T-cell (primary cell): ENCODE data around the gene HAGHL. TPM values are rescaled to one million over a fixed set of nuclear protein-coding genes. Genes with fewer than 3 reads are reported as not detected.

Source experiments
- ATAC-seq, 4 experiments: fragments of 200-7000 bp in 3 of 4; fragments of 150-1000 bp in 1 of 4; cut with Tn5 transposase; replicated peaks in 1 of 4; 1 replicate in 3 of 4; 2 replicates in 1 of 4; pipeline ENCODE4 v1.10.0; 2021; ENCODE audit warnings: moderate library complexity in 3 of 4, mild to moderate bottlenecking in 2 of 4, moderate number of reproducible peaks in 1 of 4
- CTCF ChIA-PET, 2 donors: fragments of 300-600 bp; sonication (Branson Sonifier 250); formaldehyde crosslinking; loops; one replicate each; lab custom pipeline; 2022; ENCODE audit warnings: antibody characterized with exemption in 2 of 2; lab: Charles Lee
- POLR2A ChIA-PET, 2 donors: fragments of 300-600 bp; sonication (Branson Sonifier 250); formaldehyde crosslinking; loops; one replicate each; lab custom pipeline; 2022; ENCODE audit warnings: antibody characterized with exemption in 2 of 2; lab: Charles Lee
- DNase-seq, 35 experiments: peaks; one replicate each; pipeline versions ENCODE4 v3.0.0 to v3.0.0-alpha.2; 2013 to 2023
- H3K27ac ChIP-seq: one replicate; pipeline ENCODE4 v1.5.1; 2013; ENCODE audit warnings: low read length
- H3K27me3 ChIP-seq, 2 experiments: replicated peaks in 1 of 2; 1 replicate in 1 of 2; 2 replicates in 1 of 2; pipeline versions ENCODE4 v1.6.1 to v1.7.0; 2013; ENCODE audit warnings: low read length in 1 of 2, mixed read lengths in 1 of 2; ENCODE audit not compliant: control insufficient read depth in 2 of 2, insufficient read depth in 2 of 2; ENCODE audit errors: extremely low read depth in 1 of 2
- H3K36me3 ChIP-seq, 2 donors: 1 replicate in 1 of 2; 2 replicates in 1 of 2; pipeline versions ENCODE4 v1.6.1 to v1.7.0; 2013; ENCODE audit warnings: low read length in 1 of 2; ENCODE audit not compliant: control insufficient read depth in 2 of 2, insufficient read depth in 1 of 2; ENCODE audit errors: extremely low read depth in 1 of 2
- H3K4me1 ChIP-seq, 2 experiments: 1 replicate in 1 of 2; 2 replicates in 1 of 2; pipeline versions ENCODE4 v1.6.1 to v1.7.0; 2013; ENCODE audit warnings: low read length in 2 of 2, mixed read lengths in 1 of 2; ENCODE audit not compliant: insufficient read depth in 2 of 2, control insufficient read depth in 1 of 2; ENCODE audit errors: extremely low read depth in 1 of 2
- H3K4me3 ChIP-seq, 2 donors: 1 replicate in 1 of 2; 2 replicates in 1 of 2; pipeline versions ENCODE4 v1.5.1 to v1.7.0; 2013; ENCODE audit warnings: mild to moderate bottlenecking in 2 of 2, low read length in 1 of 2, moderate library complexity in 1 of 2; ENCODE audit not compliant: control insufficient read depth in 1 of 2; ENCODE audit errors: extremely low read depth in 1 of 2
- H3K9me3 ChIP-seq: 2 replicates; pipeline ENCODE4 v1.7.0; 2013
- H3K27ac Mint-ChIP-seq, 2 donors: one replicate each; pipeline ENCODE4 v1.8.0; 2020 to 2021; ENCODE audit warnings: mild to moderate bottlenecking in 2 of 2, mixed read lengths in 2 of 2
- H3K27me3 Mint-ChIP-seq, 2 donors: one replicate each; pipeline ENCODE4 v1.8.0; 2021 to 2022; ENCODE audit warnings: mixed read lengths in 2 of 2
- H3K36me3 Mint-ChIP-seq: one replicate; pipeline ENCODE4 v1.8.0; 2021; ENCODE audit warnings: mixed read lengths
- H3K4me1 Mint-ChIP-seq, 3 donors: one replicate each; pipeline ENCODE4 v1.8.0; 2020 to 2022; ENCODE audit warnings: mixed read lengths in 3 of 3, mild to moderate bottlenecking in 1 of 3
- H3K4me3 Mint-ChIP-seq, 3 donors: one replicate each; pipeline ENCODE4 v1.8.0; 2020 to 2022; ENCODE audit warnings: mild to moderate bottlenecking in 3 of 3, mixed read lengths in 3 of 3, moderate library complexity in 3 of 3
- H3K9me3 Mint-ChIP-seq, 3 donors: one replicate each; pipeline ENCODE4 v1.8.0; 2020 to 2022; ENCODE audit warnings: mixed read lengths in 3 of 3
- WGBS: methylation state at CpG from one replicate; pipeline ENCODE4 v1.1.5; 2013; ENCODE audit warnings: missing lambda C conversion rate; ENCODE audit not compliant: insufficient coverage; 5-methylcytosine and 5-hydroxymethylcytosine counted together
- total RNA-seq, 35 experiments: library from RNA in 6 of 35; stranded (reverse) in 6 of 35; fragments of 120-200 nt in 1 of 35; gene quantifications; one replicate each; pipeline versions ENCODE4 v1.2.1 to v1.2.4 and lab custom pipeline; 2013 to 2026

Gene HAGHL
- total RNA-seq, 5 donors from 2014 or later (not counting 1 experiment from before 2014, with no cell fraction given): 9.9 to 50.1 (median 31.6) TPM

DNA sequence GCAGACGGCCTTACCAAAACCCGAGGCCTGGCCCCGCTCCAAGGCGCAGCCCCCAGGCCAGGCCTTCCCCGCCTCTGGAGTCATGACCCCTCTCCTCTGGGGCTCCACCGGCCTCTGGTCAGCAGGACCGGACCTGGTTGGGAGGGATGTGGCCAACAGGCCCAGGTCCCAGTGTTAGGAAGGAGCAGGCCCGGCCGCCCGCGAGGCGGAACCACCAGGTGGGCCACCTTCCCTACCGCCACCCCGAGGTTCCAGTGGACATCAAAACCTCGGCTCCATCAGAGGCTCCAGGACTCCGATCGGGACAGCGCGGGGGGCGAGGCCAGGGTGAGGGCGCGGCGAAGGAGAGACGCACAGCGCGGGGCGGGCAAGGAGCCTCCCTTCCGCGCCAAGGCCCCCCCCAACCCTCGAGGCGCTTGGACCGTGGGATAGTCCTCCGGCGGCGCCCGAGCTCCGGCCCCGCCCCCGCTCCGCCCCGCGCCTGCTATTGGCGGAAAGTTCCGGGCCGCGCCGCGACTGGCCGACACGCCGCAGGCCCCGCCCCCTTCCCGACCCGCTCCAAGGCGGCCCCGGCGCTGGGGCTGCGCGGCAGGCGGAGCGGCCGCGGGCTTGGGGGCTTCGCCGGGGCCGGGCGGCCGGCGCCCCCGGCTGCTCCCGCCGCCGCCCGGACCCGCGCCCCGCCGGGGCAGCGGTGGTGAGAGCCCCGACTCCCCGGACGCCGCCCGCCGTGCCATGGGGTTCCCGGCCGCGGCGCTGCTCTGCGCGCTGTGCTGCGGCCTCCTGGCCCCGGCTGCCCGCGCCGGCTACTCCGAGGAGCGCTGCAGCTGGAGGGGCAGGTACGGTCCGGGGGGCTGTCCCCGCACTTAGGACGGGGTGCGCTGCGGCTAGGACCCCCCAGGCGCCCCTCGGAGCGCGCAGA lies 12.1 kb upstream of the HAGHL start, which contains the start of gene METRN:
TSS of gene METRN (plus strand) at position 561 of the 919 bp plus-strand sequence. CDS start at position 733, 172 bp downstream.
- peak within 1 kb of the TSS; percentile 21 to 56 for H3K4me3 ChIP-seq

DNA sequence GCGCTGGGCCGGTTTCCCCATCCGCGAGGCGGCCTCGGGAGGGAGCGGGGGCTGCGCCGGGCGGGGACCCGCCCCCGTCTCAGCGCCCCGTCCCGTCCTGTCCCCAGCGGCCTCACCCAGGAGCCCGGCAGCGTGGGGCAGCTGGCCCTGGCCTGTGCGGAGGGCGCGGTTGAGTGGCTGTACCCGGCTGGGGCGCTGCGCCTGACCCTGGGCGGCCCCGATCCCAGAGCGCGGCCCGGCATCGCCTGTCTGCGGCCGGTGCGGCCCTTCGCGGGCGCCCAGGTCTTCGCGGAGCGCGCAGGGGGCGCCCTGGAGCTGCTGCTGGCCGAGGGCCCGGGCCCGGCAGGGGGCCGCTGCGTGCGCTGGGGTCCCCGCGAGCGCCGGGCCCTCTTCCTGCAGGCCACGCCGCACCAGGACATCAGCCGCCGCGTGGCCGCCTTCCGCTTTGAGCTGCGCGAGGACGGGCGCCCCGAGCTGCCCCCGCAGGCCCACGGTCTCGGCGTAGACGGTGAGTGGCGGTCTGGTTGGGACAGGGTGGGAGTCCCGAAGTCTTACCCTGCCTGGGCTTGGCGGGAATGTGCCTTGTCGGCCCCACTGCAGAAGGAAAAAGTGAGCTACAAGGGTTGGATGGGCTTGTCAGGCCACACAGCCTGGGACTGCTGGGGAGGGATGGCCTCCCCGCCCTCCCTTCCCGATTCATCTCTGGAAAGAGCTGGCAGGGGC lies 11.3 kb upstream of the HAGHL start:
- Histone ChIP-seq H3K36me3 (no peaks in the 10 kb centered on the region), H3K27me3 (peaks cover 0 to 48% of the 10 kb centered on the region in 2 experiments), H3K4me1 (peaks cover 5 to 51% of the 10 kb centered on the region in 2 experiments), H3K4me3 (peak overlapping the region; percentile 21 to 56), H3K9me3 (no peaks in the 10 kb centered on the region), H3K27ac (no peak overlapping the region)
- Mint-ChIP-seq H3K9me3 (no peaks in the 10 kb centered on the region), H3K27me3 (peaks cover 9 to 14% of the 10 kb centered on the region in 2 donors), H3K36me3 (no peaks in the 10 kb centered on the region), H3K4me1 (peaks cover 18 to 30% (median 21%) of the 10 kb centered on the region in 3 donors), H3K27ac (no peak overlapping the region), H3K4me3 (peak overlapping the region; percentile 57 to 68 (median 61))
- POLR2A ChIA-PET: interaction anchor here in 1 of 2 donors (0.5 to 0.8 kb wide), 2 partner anchors 10 to 92 kb away, joined by 3 to 4 read pairs; no protein-coding TSS in a partner anchor
- ATAC-seq (peak; percentile 9 to 26 (median 22)), DNase-seq (peak in 1 of 35 experiments; percentile 37)
- 3% methylated on average over 70 of the region's 74 CpGs for WGBS
- CTCF ChIA-PET: interaction anchor here (0.7 to 0.8 kb wide), 3 partner anchors 13 to 387 kb away, joined by 3 to 6 read pairs (median 3); no protein-coding TSS in a partner anchor

More for the DNA sequence above, 12.1 kb upstream of the HAGHL start, which contains the start of gene METRN:
- peaks cover 2 to 43% of the 10 kb centered on the region in 2 experiments for H3K4me1 ChIP-seq
- ChIA-PET POLR2A (interaction anchor here in 1 of 2 donors (0.6 kb wide), 1 partner anchor 29 kb away, joined by 3 read pairs; no protein-coding TSS in a partner anchor), CTCF (no interaction called here)
- H3K27ac Mint-ChIP-seq: peak within 1 kb of the TSS in 1 of 2 donors; percentile 39
- H3K27me3 ChIP-seq: peaks cover 0 to 56% of the 10 kb centered on the region in 2 experiments
- H3K27me3 Mint-ChIP-seq: peaks cover 9 to 20% of the 10 kb centered on the region in 2 donors
- DNase-seq (peak; percentile 66 to 93 (median 81)), ATAC-seq (peak; percentile 90 to 93 (median 91))
- no peak within 1 kb of the TSS for H3K27ac ChIP-seq
- H3K4me1 Mint-ChIP-seq: peaks cover 11 to 23% (median 14%) of the 10 kb centered on the region in 3 donors
- peak within 1 kb of the TSS; percentile 57 to 68 (median 61) for H3K4me3 Mint-ChIP-seq
- no peaks in the 10 kb centered on the region for H3K36me3 Mint-ChIP-seq
- no peaks in the 10 kb centered on the region for H3K9me3 Mint-ChIP-seq
- H3K9me3 ChIP-seq: no peaks in the 10 kb centered on the region
- H3K36me3 ChIP-seq: no peaks in the 10 kb centered on the region
- WGBS: 5% methylated on average over 106 of the region's 108 CpGs

DNA sequence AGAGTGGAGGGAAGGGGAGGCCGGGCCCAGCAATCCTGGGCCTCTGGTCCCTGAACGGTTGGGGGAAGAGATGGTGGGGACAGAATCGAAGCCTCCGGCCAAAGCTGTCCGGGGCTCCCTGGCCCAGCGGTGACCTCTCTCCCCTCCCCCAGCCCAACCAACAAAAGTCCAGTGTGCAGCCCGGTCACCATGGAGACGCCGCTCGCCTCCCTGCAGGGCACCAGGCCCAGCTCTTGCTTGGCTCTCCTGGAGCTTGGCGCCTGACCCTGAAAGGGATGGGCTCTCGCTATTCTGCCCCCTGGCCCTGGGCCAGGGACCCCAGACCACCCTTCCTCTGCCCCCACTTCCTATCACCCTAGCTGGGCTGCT lies 10.7 kb upstream of the HAGHL start:
- CTCF ChIA-PET: interaction anchor here (0.7 to 0.8 kb wide), 3 partner anchors 12 to 387 kb away, joined by 3 to 6 read pairs (median 3); no protein-coding TSS in a partner anchor
- H3K4me1 ChIP-seq: peaks cover 5 to 53% of the 10 kb centered on the region in 2 experiments
- 69% methylated on average over 5 of the region's 12 CpGs for WGBS
- Mint-ChIP-seq H3K27ac (no peak overlapping the region), H3K9me3 (no peaks in the 10 kb centered on the region), H3K27me3 (peaks cover 8 to 12% of the 10 kb centered on the region in 2 donors), H3K36me3 (no peaks in the 10 kb centered on the region), H3K4me3 (peak overlapping the region; percentile 50 to 68 (median 57)), H3K4me1 (peaks cover 19 to 30% (median 21%) of the 10 kb centered on the region in 3 donors)
- H3K27me3 ChIP-seq: peaks cover 0 to 42% of the 10 kb centered on the region in 2 experiments
- DNase-seq (no peak), ATAC-seq (no peak)
- H3K27ac ChIP-seq: no peak overlapping the region
- no peaks in the 10 kb centered on the region for H3K36me3 ChIP-seq
- POLR2A ChIA-PET: interaction anchor here in 1 of 2 donors (0.8 kb wide), 1 partner anchor 9 kb away, joined by 3 read pairs; no protein-coding TSS in a partner anchor
- no peaks in the 10 kb centered on the region for H3K9me3 ChIP-seq
- H3K4me3 ChIP-seq: no peak overlapping the region

DNA sequence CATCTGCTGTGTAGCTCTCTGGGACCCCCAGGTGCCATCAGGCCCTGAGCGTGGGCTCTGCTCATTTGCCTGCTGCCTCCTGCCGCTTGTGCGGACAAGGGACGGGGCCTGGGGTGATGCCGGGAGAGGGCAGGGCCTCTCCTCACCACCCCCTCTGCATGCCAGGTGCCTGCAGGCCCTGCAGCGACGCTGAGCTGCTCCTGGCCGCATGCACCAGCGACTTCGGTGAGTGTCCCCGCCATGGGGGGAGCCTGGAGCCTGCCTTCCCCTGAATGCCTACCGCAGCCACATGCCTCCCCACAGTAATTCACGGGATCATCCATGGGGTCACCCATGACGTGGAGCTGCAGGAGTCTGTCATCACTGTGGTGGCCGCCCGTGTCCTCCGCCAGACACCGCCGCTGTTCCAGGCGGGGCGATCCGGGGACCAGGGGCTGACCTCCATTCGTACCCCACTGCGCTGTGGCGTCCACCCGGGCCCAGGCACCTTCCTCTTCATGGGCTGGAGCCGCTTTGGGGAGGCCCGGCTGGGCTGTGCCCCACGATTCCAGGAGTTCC lies 10.1 kb upstream of the HAGHL start:
- Histone ChIP-seq H3K4me3 (no peak overlapping the region), H3K27me3 (peaks cover 0 to 35% of the 10 kb centered on the region in 2 experiments), H3K27ac (no peak overlapping the region), H3K4me1 (peaks cover 5 to 53% of the 10 kb centered on the region in 2 experiments), H3K36me3 (no peaks in the 10 kb centered on the region), H3K9me3 (no peaks in the 10 kb centered on the region)
- peak overlapping the region; percentile 47 to 68 (median 50) for H3K4me3 Mint-ChIP-seq
- H3K36me3 Mint-ChIP-seq: no peaks in the 10 kb centered on the region
- H3K27ac Mint-ChIP-seq: no peak overlapping the region
- ATAC-seq (no peak), DNase-seq (no peak)
- ChIA-PET CTCF (no interaction called here), POLR2A (no interaction called here)
- H3K27me3 Mint-ChIP-seq: peaks cover 7 to 8% of the 10 kb centered on the region in 2 donors
- H3K9me3 Mint-ChIP-seq: no peaks in the 10 kb centered on the region
- 99% methylated on average over 20 of the region's 29 CpGs for WGBS
- peaks cover 19 to 30% (median 21%) of the 10 kb centered on the region in 3 donors for H3K4me1 Mint-ChIP-seq

DNA sequence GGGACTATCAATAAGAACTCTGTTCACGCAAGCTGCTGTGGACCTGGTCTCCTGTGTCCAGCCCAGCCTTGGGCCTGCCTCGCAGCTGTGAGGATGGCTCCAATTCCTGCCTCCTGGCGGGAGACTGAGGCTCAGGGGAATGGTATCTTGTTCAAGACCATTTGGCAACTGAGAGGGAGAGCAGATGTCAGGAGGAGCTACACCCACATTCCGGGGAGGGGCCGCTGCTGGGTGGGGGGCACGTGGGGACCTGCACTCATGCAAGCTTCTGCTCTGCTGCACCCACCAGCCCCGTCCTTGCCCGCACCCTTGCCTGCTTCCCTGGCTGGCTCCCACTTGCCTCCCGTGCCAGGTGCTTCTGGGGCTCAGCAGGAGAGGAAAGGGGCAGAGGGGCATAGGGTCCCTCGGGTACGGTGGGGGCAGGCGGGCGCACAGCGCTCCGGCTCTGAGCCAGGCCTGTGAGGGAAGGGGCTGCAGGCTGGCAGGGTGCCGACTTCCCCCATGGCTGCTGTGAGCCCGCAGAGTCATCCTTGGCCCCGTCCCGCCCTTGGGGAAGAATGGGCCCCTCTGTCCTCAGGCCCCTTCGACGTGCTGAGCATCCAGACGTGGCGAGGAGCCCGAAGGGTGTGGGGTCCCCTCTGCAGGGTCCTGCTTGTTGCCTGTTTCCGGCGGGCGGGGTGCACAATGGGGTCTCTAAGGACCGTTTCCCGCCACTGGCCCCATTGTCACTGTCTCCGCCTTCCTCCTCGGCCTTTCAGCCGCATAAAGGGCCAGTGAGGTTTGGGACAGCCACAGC lies 9.3 kb upstream of the HAGHL start:
- POLR2A ChIA-PET: no interaction called here
- H3K4me3 ChIP-seq: no peak overlapping the region
- Mint-ChIP-seq H3K36me3 (no peaks in the 10 kb centered on the region), H3K4me3 (peak overlapping the region in 1 of 3 donors; percentile 83), H3K27me3 (peaks cover 6 to 8% of the 10 kb centered on the region in 2 donors), H3K27ac (no peak overlapping the region), H3K4me1 (peaks cover 19 to 33% (median 23%) of the 10 kb centered on the region in 3 donors), H3K9me3 (no peaks in the 10 kb centered on the region)
- H3K4me1 ChIP-seq: peaks cover 5 to 58% of the 10 kb centered on the region in 2 experiments
- CTCF ChIA-PET: no interaction called here
- WGBS: 91% methylated on average over 27 of the region's 32 CpGs
- no peaks in the 10 kb centered on the region for H3K36me3 ChIP-seq
- H3K27me3 ChIP-seq: peaks cover 0 to 32% of the 10 kb centered on the region in 2 experiments
- DNase-seq (no peak), ATAC-seq (no peak)
- no peak overlapping the region for H3K27ac ChIP-seq
- H3K9me3 ChIP-seq: no peaks in the 10 kb centered on the region
